Measurements from ENCODE around the gene KRT38. TPM values are rescaled to one million over a fixed set of nuclear protein-coding genes. Genes with fewer than 3 reads are reported as not detected.

Gene KRT38
- total RNA-seq, 3 donors from 2014 or later (not counting 1 experiment from before 2014, with no cell fraction given), result not detected

GRCh38 chr17:41483531-41483930, 42.7 kb upstream of the KRT38 start:
- H3K27me3 Mint-ChIP-seq (ENCODE audit: low read depth in 2 of 2), result peaks cover 2 to 6% of the 10 kb centered on the region in 2 donors
- no peaks in the 10 kb centered on the region for H3K27me3 ChIP-seq (ENCODE audit: control insufficient read depth, insufficient read depth, low read length)
- H3K4me1 Mint-ChIP-seq, result no peaks in the 10 kb centered on the region
- TF ChIP-seq CTCF (IDR thresholded peaks at IDR 0.05), result no peak
- H3K36me3 Mint-ChIP-seq, result no peaks in the 10 kb centered on the region
- intact Hi-C loops (cut with micrococcal nuclease), result no loop called here
- H3K4me3 ChIP-seq (ENCODE audit: low read length), result no peak overlapping the region
- ATAC-seq (no peak), DNase-seq (no peak)
- no peaks in the 10 kb centered on the region for H3K36me3 ChIP-seq (ENCODE audit: control insufficient read depth, insufficient read depth, low read length)
- no peak overlapping the region for H3K4me3 Mint-ChIP-seq
- H3K27ac ChIP-seq (ENCODE audit: low read length), result no peak overlapping the region
- no peaks in the 10 kb centered on the region for H3K4me1 ChIP-seq (ENCODE audit: control insufficient read depth, insufficient read depth, low read length)
- WGBS (ENCODE audit: insufficient coverage), result 88% methylated on average over 9 of the region's 9 CpGs
- H3K27ac Mint-ChIP-seq, result no peak overlapping the region
- H3K9me3 ChIP-seq (ENCODE audit: control insufficient read depth, insufficient read depth, low read length), result no peaks in the 10 kb centered on the region
- H3K9me3 Mint-ChIP-seq, result no peaks in the 10 kb centered on the region

GRCh38 chr17:41481036-41481435, 40.3 kb upstream of the KRT38 start, which contains the start of gene KRT35:
Gene KRT35, minus strand, starts transcription at chr17:41481151. Its CDS starts 54 bp downstream, at chr17:41481097.
- no peaks in the 10 kb centered on the region for H3K9me3 Mint-ChIP-seq
- no peak within 1 kb of the TSS for H3K4me3 ChIP-seq (ENCODE audit: low read length)
- H3K4me1 Mint-ChIP-seq, result no peaks in the 10 kb centered on the region
- 95% methylated on average over 2 of the region's 2 CpGs for WGBS (ENCODE audit: insufficient coverage)
- H3K9me3 ChIP-seq (ENCODE audit: control insufficient read depth, insufficient read depth, low read length), result no peaks in the 10 kb centered on the region
- DNase-seq, result no peak
- intact Hi-C loops (cut with micrococcal nuclease), result no loop called here
- H3K36me3 Mint-ChIP-seq, result no peaks in the 10 kb centered on the region
- peaks cover 2 to 6% of the 10 kb centered on the region in 2 donors for H3K27me3 Mint-ChIP-seq (ENCODE audit: low read depth in 2 of 2)
- no peak within 1 kb of the TSS for H3K27ac ChIP-seq (ENCODE audit: low read length)
- no peak for TF ChIP-seq CTCF (IDR thresholded peaks at IDR 0.05)
- no peaks in the 10 kb centered on the region for H3K36me3 ChIP-seq (ENCODE audit: control insufficient read depth, insufficient read depth, low read length)
- H3K4me1 ChIP-seq (ENCODE audit: control insufficient read depth, insufficient read depth, low read length), result no peaks in the 10 kb centered on the region
- no peak for ATAC-seq
- no peaks in the 10 kb centered on the region for H3K27me3 ChIP-seq (ENCODE audit: control insufficient read depth, insufficient read depth, low read length)
- H3K27ac Mint-ChIP-seq, result no peak within 1 kb of the TSS
- H3K4me3 Mint-ChIP-seq, result no peak within 1 kb of the TSS

GRCh38 chr17:41480581-41480980, 39.8 kb upstream of the KRT38 start:
- H3K36me3 ChIP-seq (ENCODE audit: control insufficient read depth, insufficient read depth, low read length), result no peaks in the 10 kb centered on the region
- intact Hi-C loops (cut with micrococcal nuclease), result no loop called here
- H3K4me3 Mint-ChIP-seq, result no peak overlapping the region
- no peak for DNase-seq
- WGBS (ENCODE audit: insufficient coverage), result 91% methylated on average over 10 of the region's 10 CpGs
- no peak overlapping the region for H3K27ac ChIP-seq (ENCODE audit: low read length)
- no peak for ATAC-seq
- no peaks in the 10 kb centered on the region for H3K4me1 ChIP-seq (ENCODE audit: control insufficient read depth, insufficient read depth, low read length)
- H3K4me3 ChIP-seq (ENCODE audit: low read length), result no peak overlapping the region
- peaks cover 2 to 6% of the 10 kb centered on the region in 2 donors for H3K27me3 Mint-ChIP-seq (ENCODE audit: low read depth in 2 of 2)
- H3K9me3 Mint-ChIP-seq, result no peaks in the 10 kb centered on the region
- no peaks in the 10 kb centered on the region for H3K27me3 ChIP-seq (ENCODE audit: control insufficient read depth, insufficient read depth, low read length)
- H3K36me3 Mint-ChIP-seq, result no peaks in the 10 kb centered on the region
- H3K4me1 Mint-ChIP-seq, result no peaks in the 10 kb centered on the region
- TF ChIP-seq CTCF (IDR thresholded peaks at IDR 0.05), result no peak
- no peak overlapping the region for H3K27ac Mint-ChIP-seq
- H3K9me3 ChIP-seq (ENCODE audit: control insufficient read depth, insufficient read depth, low read length), result no peaks in the 10 kb centered on the region

GRCh38 chr17:41480136-41480535, 39.4 kb upstream of the KRT38 start:
- Histone ChIP-seq H3K36me3 (ENCODE audit: control insufficient read depth, insufficient read depth, low read length) (no peaks in the 10 kb centered on the region), H3K9me3 (ENCODE audit: control insufficient read depth, insufficient read depth, low read length) (no peaks in the 10 kb centered on the region), H3K27me3 (ENCODE audit: control insufficient read depth, insufficient read depth, low read length) (no peaks in the 10 kb centered on the region), H3K4me3 (ENCODE audit: low read length) (no peak overlapping the region), H3K27ac (ENCODE audit: low read length) (no peak overlapping the region), H3K4me1 (ENCODE audit: control insufficient read depth, insufficient read depth, low read length) (no peaks in the 10 kb centered on the region)
- intact Hi-C loops (cut with micrococcal nuclease), result no loop called here
- Mint-ChIP-seq H3K27ac (no peak overlapping the region), H3K9me3 (no peaks in the 10 kb centered on the region), H3K36me3 (no peaks in the 10 kb centered on the region), H3K4me3 (no peak overlapping the region), H3K4me1 (no peaks in the 10 kb centered on the region), H3K27me3 (ENCODE audit: low read depth in 2 of 2) (peaks cover 2 to 6% of the 10 kb centered on the region in 2 donors)
- WGBS (ENCODE audit: insufficient coverage), result 69% methylated on average over 2 of the region's 2 CpGs
- TF ChIP-seq CTCF (IDR thresholded peaks at IDR 0.05), result no peak
- no peak for DNase-seq
- ATAC-seq, result no peak

Measured in natural killer cell (primary cell).